ENCODE results near the gene MFAP1.
"Not testable (repeated sequence)": the region's sequence is repeated elsewhere in the genome, so short reads cannot be mapped to it uniquely, and the experiment has no call there.

- TF ChIP-seq POLR2A, CTCF, EP300 (IDR thresholded peaks at IDR 0.05): not testable (repeated sequence)
Observed at GRCh38 chr15:43866636-43867035, 42.1 kb upstream of the MFAP1 start.
